Prostate gland (tissue), 2 donors: ENCODE measurements around the gene ASGR2. TPM values are rescaled to one million over a fixed set of nuclear protein-coding genes. Genes with fewer than 3 reads are reported as not detected.

Experiments
- DNase-seq: peaks from one replicate; pipeline ENCODE4 v3.0.0-alpha.2; 2019; ENCODE audit warnings: low spot score
- H3K27ac ChIP-seq, 2 donors: fragments of 200-600 bp; sonication (generic); 2 replicates each; pipeline ENCODE4 v1.5.1; 2017 to 2019
- H3K27me3 ChIP-seq: fragments of 200-600 bp; sonication (generic); replicated peaks from 2 replicates; pipeline ENCODE4 v1.5.1; 2019; ENCODE audit not compliant: insufficient read depth
- H3K36me3 ChIP-seq, 2 donors: fragments of 200-600 bp; sonication (generic); 1 replicate in 1 of 2; 2 replicates in 1 of 2; pipeline versions ENCODE4 v1.5.1 to v1.8.1; 2017 to 2019
- H3K4me1 ChIP-seq: fragments of 200-600 bp; sonication (generic); replicated peaks from 2 replicates; pipeline ENCODE4 v1.5.1; 2019
- H3K4me3 ChIP-seq, 2 donors: fragments of 200-600 bp; sonication (generic); 2 replicates each; pipeline ENCODE4 v1.5.1; 2017 to 2019
- H3K9me3 ChIP-seq: fragments of 200-600 bp; sonication (generic); 2 replicates; pipeline ENCODE4 v1.5.1; 2017
- CTCF ChIP-seq, 4 experiments: fragments of 200-600 bp in 2 of 4; fragments of 450-650 bp in 2 of 4; sonication (generic) in 2 of 4; IDR thresholded peaks; 1 replicate in 3 of 4; 2 replicates in 1 of 4; pipeline ENCODE4 v1.5.1; 2016 to 2019; ENCODE audit warnings: antibody characterized with exemption in 4 of 4, mild to moderate bottlenecking in 2 of 4, moderate library complexity in 2 of 4
- POLR2A ChIP-seq: fragments of 450-650 bp; IDR thresholded peaks from one replicate; pipeline ENCODE4 v1.6.1; 2016; ENCODE audit warnings: antibody characterized with exemption, mild to moderate bottlenecking
- POLR2AphosphoS5 ChIP-seq: sonication (generic); formaldehyde crosslinking; IDR thresholded peaks from one replicate; pipeline ENCODE4 v1.6.1; 2017; ENCODE audit warnings: antibody characterized with exemption
- WGBS: methylation state at CpG from one replicate; pipeline ENCODE4 v1.1.5; 2018; 5-methylcytosine and 5-hydroxymethylcytosine counted together
- intact Hi-C: fragments of 100-400 bp; cut with DNase I; formaldehyde crosslinking; loops from one replicate; pipeline ENCODE4 v1.14.2; 2022
- total RNA-seq, 2 donors: library from RNA; depleted of rRNA; stranded (reverse); fragments of >200 nt; gene quantifications; one replicate each; pipeline ENCODE4 v1.1.0, GENCODE V29; 2016

ASGR2 gene
- total RNA-seq, 2 donors from 2014 or later: 0.41 TPM; not detected in 1

DNA sequence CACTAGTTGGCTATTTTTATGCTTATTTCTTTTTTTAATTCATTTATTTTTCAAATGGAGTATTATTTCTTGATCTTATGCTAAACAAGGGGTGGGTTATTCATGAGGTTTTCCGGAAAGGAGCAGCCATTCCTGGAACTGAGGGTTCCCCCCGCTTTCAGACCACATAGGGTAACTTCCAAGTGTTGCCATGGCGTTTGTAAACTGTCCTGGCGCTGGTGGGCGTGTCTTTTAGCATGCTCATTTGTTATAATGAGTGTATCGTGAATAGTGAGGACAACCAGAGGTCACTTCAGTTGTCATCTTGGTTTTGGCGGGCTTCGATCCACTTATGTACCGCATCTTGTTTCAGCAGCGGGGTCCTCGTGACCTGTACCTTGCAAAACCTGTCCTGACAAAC lies 29.6 kb upstream of the ASGR2 start:
- intact Hi-C loops: no loop called here
- Histone ChIP-seq H3K27me3 (no peaks in the 10 kb centered on the region), H3K9me3 (no peaks in the 10 kb centered on the region), H3K27ac (no peak overlapping the region), H3K36me3 (no peaks in the 10 kb centered on the region), H3K4me1 (no peaks in the 10 kb centered on the region), H3K4me3 (no peak overlapping the region)
- WGBS: 72% methylated on average over 11 of the region's 11 CpGs
- TF ChIP-seq POLR2AphosphoS5 (no peak), CTCF (IDR thresholded peaks at IDR 0.05) (no peak), POLR2A (no peak)
- DNase-seq: no peak

GRCh38 chr17:7141824-7142223 lies 27.2 kb upstream of the ASGR2 start:
- H3K36me3 ChIP-seq: no peaks in the 10 kb centered on the region
- H3K9me3 ChIP-seq: no peaks in the 10 kb centered on the region
- peak overlapping the region in 1 of 2 donors; percentile 46 for H3K27ac ChIP-seq
- peak; percentile 76 for DNase-seq
- no peaks in the 10 kb centered on the region for H3K27me3 ChIP-seq
- intact Hi-C loops: no loop called here
- no peak overlapping the region for H3K4me3 ChIP-seq
- no peaks in the 10 kb centered on the region for H3K4me1 ChIP-seq
- TF ChIP-seq CTCF (IDR thresholded peaks at IDR 0.05) (no peak), POLR2AphosphoS5 (peak; percentile 83), POLR2A (no peak)
- WGBS: 43% methylated on average over 10 of the region's 10 CpGs

DNA sequence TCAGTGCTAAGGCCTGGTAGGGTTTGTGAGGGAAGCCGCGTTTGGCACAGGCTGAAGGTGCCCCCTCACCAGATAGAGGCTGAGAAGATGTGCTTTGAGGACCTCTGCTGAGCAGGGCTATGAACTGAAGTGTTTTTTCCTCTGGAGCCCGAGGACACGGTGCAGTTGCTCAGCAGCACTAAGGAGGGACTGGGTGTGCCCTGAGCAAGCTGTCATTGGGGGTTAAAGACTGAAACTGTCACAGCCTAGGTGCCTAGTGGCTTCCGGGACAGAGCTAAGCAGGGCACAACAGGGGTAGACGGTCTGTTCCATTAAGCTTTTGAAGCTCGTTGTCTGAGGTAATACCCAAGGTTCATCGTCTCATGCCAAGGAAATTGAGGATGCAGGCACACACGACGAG lies 24.8 kb upstream of the ASGR2 start:
- no peaks in the 10 kb centered on the region for H3K9me3 ChIP-seq
- H3K4me3 ChIP-seq: no peak overlapping the region
- no peaks in the 10 kb centered on the region for H3K27me3 ChIP-seq
- intact Hi-C loops: no loop called here
- TF ChIP-seq POLR2AphosphoS5: no peak
- no peak for TF ChIP-seq CTCF (IDR thresholded peaks at IDR 0.05)
- TF ChIP-seq POLR2A: no peak
- H3K36me3 ChIP-seq: no peaks in the 10 kb centered on the region
- DNase-seq: no peak
- WGBS: 57% methylated on average over 10 of the region's 10 CpGs
- no peaks in the 10 kb centered on the region for H3K4me1 ChIP-seq
- H3K27ac ChIP-seq: no peak overlapping the region

GRCh38 chr17:7138800-7139381 lies 24.3 kb upstream of the ASGR2 start:
- intact Hi-C loops: no loop called here
- no peak for DNase-seq
- Histone ChIP-seq H3K9me3 (no peaks in the 10 kb centered on the region), H3K27ac (no peak overlapping the region), H3K4me1 (no peaks in the 10 kb centered on the region), H3K4me3 (no peak overlapping the region), H3K27me3 (no peaks in the 10 kb centered on the region), H3K36me3 (no peaks in the 10 kb centered on the region)
- TF ChIP-seq CTCF (IDR thresholded peaks at IDR 0.05) (no peak), POLR2A (no peak), POLR2AphosphoS5 (no peak)
- 70% methylated on average over 7 of the region's 7 CpGs for WGBS

DNA sequence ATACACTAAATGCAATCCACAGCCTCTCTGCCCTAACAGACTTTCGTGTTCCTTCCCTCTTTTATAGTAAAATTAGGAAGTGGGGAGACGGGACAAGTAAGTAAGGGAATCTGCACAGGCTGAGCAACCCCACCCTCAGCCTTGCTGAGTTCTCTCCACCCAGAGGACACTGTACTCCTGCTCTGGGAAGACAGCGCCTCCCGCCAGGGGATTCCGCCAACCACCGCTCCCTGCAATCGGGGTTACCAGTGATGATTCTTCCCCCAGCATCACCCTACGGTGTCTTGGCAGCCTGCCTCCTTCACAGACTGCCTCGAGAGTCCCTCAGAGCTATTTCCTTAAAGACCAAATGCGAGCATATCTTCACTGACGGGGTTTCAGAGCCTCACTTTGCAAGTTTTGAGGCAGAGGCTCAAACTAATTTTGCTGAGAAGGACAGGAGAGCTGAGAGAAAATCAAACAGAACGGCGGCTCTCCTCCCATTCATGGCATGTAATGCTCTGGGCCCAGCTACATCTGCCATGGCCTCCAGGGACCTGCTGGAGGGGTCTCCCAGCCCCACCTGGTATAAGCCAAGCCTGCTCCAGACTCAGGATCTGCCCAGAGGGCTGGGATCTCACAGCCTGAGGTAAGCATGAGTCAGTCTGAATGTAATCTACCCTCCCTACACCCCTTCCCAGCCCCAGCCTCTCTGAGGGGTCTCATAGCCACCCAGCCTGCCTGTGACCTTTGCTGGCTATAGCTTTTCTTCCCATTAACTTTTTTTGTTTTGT lies 22.7 kb upstream of the ASGR2 start:
- TF ChIP-seq CTCF (IDR thresholded peaks at IDR 0.05) (no peak), POLR2A (no peak), POLR2AphosphoS5 (no peak)
- DNase-seq: no peak
- H3K36me3 ChIP-seq: no peaks in the 10 kb centered on the region
- no peaks in the 10 kb centered on the region for H3K9me3 ChIP-seq
- intact Hi-C loops: no loop called here
- no peak overlapping the region for H3K27ac ChIP-seq
- H3K4me1 ChIP-seq: no peaks in the 10 kb centered on the region
- no peak overlapping the region for H3K4me3 ChIP-seq
- 39% methylated on average over 13 of the region's 13 CpGs for WGBS
- no peaks in the 10 kb centered on the region for H3K27me3 ChIP-seq
